Choroid plexus epithelial cell (primary cell): ENCODE results near the gene GPR3.

Experiments
- DNase-seq: peaks from one replicate; pipeline ENCODE4 v3.0.0-alpha.2; 2010; ENCODE audit warnings: low read depth
- H3K4me3 ChIP-seq: 2 replicates; pipeline ENCODE4 v1.5.1; 2011; ENCODE audit warnings: low read depth, mild to moderate bottlenecking, control low read depth, low read length, moderate library complexity
- CTCF ChIP-seq: conservative IDR thresholded peaks from 2 replicates; pipeline ENCODE4 v1.5.1; 2011; ENCODE audit warnings: low read depth, mild to moderate bottlenecking, control low read depth, inconsistent platforms, low read length, moderate library complexity

Gene GPR3

GRCh38 chr1:27392778-27393635 is 585 bp downstream of the GPR3 start:
- H3K4me3 ChIP-seq = peak overlapping the region; percentile 59
- peak; percentile 19 for TF ChIP-seq CTCF
- DNase-seq = no peak

DNA sequence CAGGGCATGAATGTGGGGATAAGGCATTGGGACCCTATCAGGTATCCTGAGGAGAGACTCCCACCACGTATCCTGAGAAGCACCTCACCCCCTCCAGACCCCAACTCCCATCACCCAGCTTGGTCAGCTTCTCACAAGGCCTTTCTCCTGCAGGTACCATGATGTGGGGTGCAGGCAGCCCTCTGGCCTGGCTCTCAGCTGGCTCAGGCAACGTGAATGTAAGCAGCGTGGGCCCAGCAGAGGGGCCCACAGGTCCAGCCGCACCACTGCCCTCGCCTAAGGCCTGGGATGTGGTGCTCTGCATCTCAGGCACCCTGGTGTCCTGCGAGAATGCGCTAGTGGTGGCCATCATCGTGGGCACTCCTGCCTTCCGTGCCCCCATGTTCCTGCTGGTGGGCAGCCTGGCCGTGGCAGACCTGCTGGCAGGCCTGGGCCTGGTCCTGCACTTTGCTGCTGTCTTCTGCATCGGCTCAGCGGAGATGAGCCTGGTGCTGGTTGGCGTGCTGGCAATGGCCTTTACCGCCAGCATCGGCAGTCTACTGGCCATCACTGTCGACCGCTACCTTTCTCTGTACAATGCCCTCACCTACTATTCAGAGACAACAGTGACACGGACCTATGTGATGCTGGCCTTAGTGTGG is 1.3 kb downstream of the GPR3 start:
- no peak for TF ChIP-seq CTCF
- H3K4me3 ChIP-seq = no peak overlapping the region
- DNase-seq = no peak

- no peak for TF ChIP-seq CTCF
- DNase-seq = no peak
- no peak overlapping the region for H3K4me3 ChIP-seq
Measured at GRCh38 chr1:27394282-27394658, 1.8 kb downstream of the GPR3 start.

- H3K4me3 ChIP-seq = no peak overlapping the region
- TF ChIP-seq CTCF = no peak
- DNase-seq = no peak
Measured at GRCh38 chr1:27394925-27395324, 2.5 kb downstream of the GPR3 start.

- no peak overlapping the region for H3K4me3 ChIP-seq
- peak; percentile 91 for TF ChIP-seq CTCF
- peak; percentile 68 for DNase-seq
Measured at GRCh38 chr1:27395441-27396195, 3.2 kb downstream of the GPR3 start.

- no peak overlapping the region for H3K4me3 ChIP-seq
- no peak for TF ChIP-seq CTCF
- no peak for DNase-seq
Measured at GRCh38 chr1:27397110-27397509, 4.7 kb downstream of the GPR3 start.
